PC-9 (cell line): Measurements from ENCODE around the gene OGDHL.

ENCODE experiments used
- CTCF ChIP-seq: fragments of 200-600 bp; sonication (generic); conservative IDR thresholded peaks from 2 replicates; pipeline ENCODE4 v1.6.1; 2017; ENCODE audit warnings: mixed run types, antibody characterized with exemption, mild to moderate bottlenecking, moderate library complexity
- EZH2 ChIP-seq: fragments of 200-600 bp; sonication (generic); IDR thresholded peaks from 2 replicates; pipeline ENCODE4 v1.8.0; 2017; ENCODE audit warnings: antibody characterized with exemption, low read depth

- TF ChIP-seq CTCF = no peak
- TF ChIP-seq EZH2 = no peak
Measured at GRCh38 chr10:49803988-49804387, 41.9 kb upstream of the OGDHL start.
